A673 (cell line): ENCODE measurements around the gene STK11. TPM values are rescaled to one million over a fixed set of nuclear protein-coding genes. Genes with fewer than 3 reads are reported as not detected.

Experiments used
- BruUV-seq: library from RNA; stranded (reverse); fragments of 400-500 nt; replicated peaks from 2 replicates; lab custom pipeline; 2021; lab: Mats Ljungman, UMichigan
- CTCF ChIA-PET: fragments of 300-600 bp; sonication (Branson Sonifier 250); formaldehyde crosslinking; loops from one replicate; lab custom pipeline; 2022; ENCODE audit warnings: antibody characterized with exemption; lab: Charles Lee
- POLR2A ChIA-PET: fragments of 300-600 bp; sonication (Branson Sonifier 250); formaldehyde crosslinking; loops from one replicate; lab custom pipeline; 2022; ENCODE audit warnings: antibody characterized with exemption; ENCODE audit not compliant: low non-redundant PET; lab: Charles Lee
- DNase-seq: peaks from one replicate; pipeline ENCODE4 v3.0.0-alpha.2; 2015; ENCODE audit warnings: low spot score
- H3K27ac ChIP-seq: fragments of 200-600 bp; sonication (generic); 2 replicates; pipeline ENCODE4 v1.5.1; 2016; ENCODE audit warnings: mixed run types, low read depth, mild to moderate bottlenecking, mixed read lengths, antibody characterized with exemption, low read length; ENCODE audit not compliant: poor library complexity, severe bottlenecking
- H3K27me3 ChIP-seq: fragments of 200-600 bp; sonication (generic); replicated peaks from 2 replicates; pipeline ENCODE4 v1.6.1; 2017; ENCODE audit warnings: mixed run types, low read depth, mild to moderate bottlenecking, mixed read lengths, antibody characterized with exemption, low read length; ENCODE audit not compliant: insufficient read depth, poor library complexity
- H3K36me3 ChIP-seq: fragments of 200-600 bp; sonication (generic); 2 replicates; pipeline ENCODE4 v1.6.1; 2016; ENCODE audit warnings: mixed run types, mild to moderate bottlenecking, mixed read lengths, antibody characterized with exemption, low read length; ENCODE audit not compliant: insufficient read depth, poor library complexity, severe bottlenecking
- H3K4me1 ChIP-seq: fragments of 200-600 bp; sonication (generic); 2 replicates; pipeline ENCODE4 v1.6.1; 2017; ENCODE audit warnings: mixed run types, mild to moderate bottlenecking, mixed read lengths, antibody characterized with exemption, low read length; ENCODE audit not compliant: insufficient read depth, poor library complexity, severe bottlenecking
- H3K4me3 ChIP-seq: fragments of 200-600 bp; sonication (generic); 2 replicates; pipeline ENCODE4 v1.5.1; 2016; ENCODE audit warnings: low read depth, mixed run types, mild to moderate bottlenecking, mixed read lengths, low read length; ENCODE audit not compliant: poor library complexity, severe bottlenecking
- H3K9me3 ChIP-seq: fragments of 200-600 bp; sonication (generic); 2 replicates; pipeline ENCODE4 v1.6.1; 2016; ENCODE audit warnings: mixed run types, low read depth, mild to moderate bottlenecking, mixed read lengths, antibody characterized with exemption, low read length; ENCODE audit not compliant: poor library complexity, severe bottlenecking
- EZH2 ChIP-seq: fragments of 200-600 bp; sonication (generic); IDR thresholded peaks from 2 replicates; pipeline ENCODE4 v1.6.1; 2017; ENCODE audit warnings: borderline replicate concordance, low read depth, mild to moderate bottlenecking, mixed read lengths, antibody characterized with exemption, low read length; ENCODE audit not compliant: poor library complexity, severe bottlenecking
- intact Hi-C: fragments of 100-400 bp; cut with micrococcal nuclease; formaldehyde crosslinking; loops from one replicate; pipeline ENCODE4 v1.10.0; 2022; ENCODE audit not compliant: unreplicated experiment
- total RNA-seq: library from RNA; stranded (reverse); gene quantifications from 2 replicates; pipeline ENCODE4 v1.2.3, GENCODE V29; 2021
- TF ChIP-seq, protein P1 (sequence below): fragments of 300-800, 200-600 bp; sonication (generic); conservative IDR thresholded peaks from 2 replicates; pipeline ENCODE4 v1.5.1; 2017; ENCODE audit warnings: low read depth, mild to moderate bottlenecking, antibody characterized with exemption, low read length, moderate library complexity, mixed read lengths

STK11 gene
- total RNA-seq, 1 experiment from 2014 or later: 64.9 TPM

DNA sequence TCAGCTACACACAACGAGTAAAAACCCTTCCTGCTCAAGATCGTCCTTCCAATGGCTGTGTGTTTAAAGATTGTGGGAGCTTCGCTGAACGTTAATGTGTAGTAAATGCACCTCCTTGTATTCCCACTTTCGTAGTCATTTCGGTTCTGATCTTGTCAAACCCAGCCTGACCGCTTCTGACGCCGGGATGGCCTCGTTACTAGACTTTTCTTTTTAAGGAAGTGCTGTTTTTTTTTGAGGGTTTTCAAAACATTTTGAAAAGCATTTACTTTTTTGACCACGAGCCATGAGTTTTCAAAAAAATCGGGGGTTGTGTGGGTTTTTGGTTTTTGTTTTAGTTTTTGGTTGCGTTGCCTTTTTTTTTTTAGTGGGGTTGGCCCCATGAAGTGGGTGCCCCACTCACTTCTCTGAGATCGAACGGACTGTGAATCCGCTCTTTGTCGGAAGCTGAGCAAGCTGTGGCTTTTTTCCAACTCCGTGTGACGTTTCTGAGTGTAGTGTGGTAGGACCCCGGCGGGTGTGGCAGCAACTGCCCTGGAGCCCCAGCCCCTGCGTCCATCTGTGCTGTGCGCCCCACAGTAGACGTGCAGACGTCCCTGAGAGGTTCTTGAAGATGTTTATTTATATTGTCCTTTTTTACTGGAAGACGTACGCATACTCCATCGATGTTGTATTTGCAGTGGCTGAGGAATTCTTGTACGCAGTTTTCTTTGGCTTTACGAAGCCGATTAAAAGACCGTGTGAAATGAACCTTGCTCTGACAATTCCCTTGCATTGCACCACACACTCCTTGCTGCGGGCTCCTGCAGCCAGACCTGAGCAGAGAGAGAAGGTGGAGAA, 67.1 kb downstream of the STK11 start:
- intact Hi-C loops: loop anchor here (10.0 kb wide), 2 partner anchors 172 to 322 kb away; partner anchors contain the start of gene MBD3
- H3K27ac ChIP-seq: peak overlapping the region; percentile 99
- H3K4me1 ChIP-seq: peaks cover 68% of the 10 kb centered on the region
- no TSS peak for BruUV-seq
- TF ChIP-seq, protein P1, sequence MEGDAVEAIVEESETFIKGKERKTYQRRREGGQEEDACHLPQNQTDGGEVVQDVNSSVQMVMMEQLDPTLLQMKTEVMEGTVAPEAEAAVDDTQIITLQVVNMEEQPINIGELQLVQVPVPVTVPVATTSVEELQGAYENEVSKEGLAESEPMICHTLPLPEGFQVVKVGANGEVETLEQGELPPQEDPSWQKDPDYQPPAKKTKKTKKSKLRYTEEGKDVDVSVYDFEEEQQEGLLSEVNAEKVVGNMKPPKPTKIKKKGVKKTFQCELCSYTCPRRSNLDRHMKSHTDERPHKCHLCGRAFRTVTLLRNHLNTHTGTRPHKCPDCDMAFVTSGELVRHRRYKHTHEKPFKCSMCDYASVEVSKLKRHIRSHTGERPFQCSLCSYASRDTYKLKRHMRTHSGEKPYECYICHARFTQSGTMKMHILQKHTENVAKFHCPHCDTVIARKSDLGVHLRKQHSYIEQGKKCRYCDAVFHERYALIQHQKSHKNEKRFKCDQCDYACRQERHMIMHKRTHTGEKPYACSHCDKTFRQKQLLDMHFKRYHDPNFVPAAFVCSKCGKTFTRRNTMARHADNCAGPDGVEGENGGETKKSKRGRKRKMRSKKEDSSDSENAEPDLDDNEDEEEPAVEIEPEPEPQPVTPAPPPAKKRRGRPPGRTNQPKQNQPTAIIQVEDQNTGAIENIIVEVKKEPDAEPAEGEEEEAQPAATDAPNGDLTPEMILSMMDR: no peak
- no peak for TF ChIP-seq EZH2
- no peak for DNase-seq
- H3K36me3 ChIP-seq: peaks cover 48% of the 10 kb centered on the region
- ChIA-PET CTCF (interaction anchor here (0.9 to 1.6 kb wide), 2 partner anchors 28 to 100 kb away, joined by 5 to 6 read pairs; no protein-coding TSS in a partner anchor), POLR2A (interaction anchor here (0.6 kb wide), 1 partner anchor 200 kb away, joined by 3 read pairs; no protein-coding TSS in a partner anchor)
- no peaks in the 10 kb centered on the region for H3K9me3 ChIP-seq
- peak overlapping the region; percentile 58 for H3K4me3 ChIP-seq
- H3K27me3 ChIP-seq: no peaks in the 10 kb centered on the region

- intact Hi-C loops: loop anchor here (10.0 kb wide), 2 partner anchors 171 to 321 kb away; partner anchors contain the start of gene MBD3
- peaks cover 48% of the 10 kb centered on the region for H3K36me3 ChIP-seq
- ChIA-PET CTCF (interaction anchor here (0.6 to 1.6 kb wide), 2 partner anchors 29 to 215 kb away, joined by 5 read pairs; no protein-coding TSS in a partner anchor), POLR2A (interaction anchor here (0.6 kb wide), 1 partner anchor 135 kb away, joined by 3 read pairs; no protein-coding TSS in a partner anchor)
- H3K4me1 ChIP-seq: peaks cover 60% of the 10 kb centered on the region
- peak overlapping the region; percentile 69 for H3K4me3 ChIP-seq
- no peaks in the 10 kb centered on the region for H3K9me3 ChIP-seq
- no peak for DNase-seq
- TF ChIP-seq, protein P1: no peak
- no peak for TF ChIP-seq EZH2
- TSS peak; percentile 67 for BruUV-seq
- peak overlapping the region; percentile 99 for H3K27ac ChIP-seq
- no peaks in the 10 kb centered on the region for H3K27me3 ChIP-seq
Observed at GRCh38 chr19:1273263-1274041, 67.9 kb downstream of the STK11 start.
